Measurements from ENCODE around the gene NFIA. TPM values are rescaled to one million over a fixed set of nuclear protein-coding genes. Genes with fewer than 3 reads are reported as not detected.
"Not testable (repeated sequence)": the region's sequence is repeated elsewhere in the genome, so short reads cannot be mapped to it uniquely, and the experiment has no call there.

NFIA gene
- total and polyA plus RNA-seq, 7 donors = 4.0 to 42.7 (median 30.6) TPM

DNA sequence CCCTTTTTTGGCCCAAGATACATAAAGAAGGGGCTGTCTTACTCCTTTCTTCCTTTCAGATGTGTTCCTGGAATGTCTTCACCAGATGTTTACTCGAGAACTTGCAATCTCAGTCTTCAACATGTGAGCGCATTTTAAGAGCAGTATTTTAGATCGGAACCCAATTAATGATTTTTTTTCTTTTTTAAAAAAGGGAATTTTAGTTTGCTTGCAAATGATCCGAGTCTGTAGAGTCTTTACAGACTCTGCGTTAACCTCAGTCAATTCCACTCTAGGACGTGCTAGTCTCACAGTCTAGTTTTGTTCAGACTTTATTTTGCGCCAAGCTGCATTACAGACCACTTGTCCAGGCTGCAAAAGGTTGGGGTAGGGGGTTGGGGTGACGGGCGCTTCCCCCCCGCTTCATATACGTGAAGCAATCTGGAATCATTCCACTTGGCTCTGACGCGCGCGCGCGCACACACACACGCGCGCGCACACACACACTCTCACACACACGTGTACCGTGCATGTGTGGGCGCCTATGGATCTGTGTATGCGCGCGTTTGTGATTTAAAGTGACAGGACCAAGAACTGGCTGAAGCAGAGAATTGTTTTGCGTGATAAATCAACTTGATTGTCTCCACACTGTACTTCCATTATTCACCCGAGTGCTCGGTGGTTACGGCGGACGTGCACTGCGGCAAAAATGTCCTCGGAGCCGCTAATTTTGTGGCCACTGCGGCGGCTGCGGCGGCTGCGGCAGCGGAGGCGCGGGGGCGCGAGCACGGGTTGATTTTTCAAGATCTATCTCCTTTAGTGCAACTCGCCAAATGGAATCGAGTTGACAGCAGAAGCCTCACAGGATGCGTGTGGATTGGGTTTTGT is 25.6 kb upstream of the NFIA start:
- ATAC-seq = peak; percentile 41 to 59 (median 53)
- Histone ChIP-seq H3K4me3 (peak overlapping the region; percentile 84), H3K27ac (peak overlapping the region; percentile 97), H3K4me1 (peaks cover 30% of the 10 kb centered on the region), H3K9me3 (no peaks in the 10 kb centered on the region), H3K27me3 (ENCODE audit: insufficient read depth in 3 of 3, low read length in 2 of 3) (no peaks in the 10 kb centered on the region), H3K36me3 (ENCODE audit: insufficient read depth in 1 of 2, low read depth in 1 of 2) (no peaks in the 10 kb centered on the region)
- peak; percentile 62 to 77 for DNase-seq
- WGBS, 3 donors = 1 to 3% (median 2%) methylated on average over 50 of the region's 50 CpGs
- intact Hi-C loops (cut with DNase I) = loop anchor here in 1 of 2 donors (2.0 to 10.0 kb wide), 2 partner anchors 190 to 668 kb away; partner anchors contain the start of gene TM2D1
- TF ChIP-seq, protein P1, sequence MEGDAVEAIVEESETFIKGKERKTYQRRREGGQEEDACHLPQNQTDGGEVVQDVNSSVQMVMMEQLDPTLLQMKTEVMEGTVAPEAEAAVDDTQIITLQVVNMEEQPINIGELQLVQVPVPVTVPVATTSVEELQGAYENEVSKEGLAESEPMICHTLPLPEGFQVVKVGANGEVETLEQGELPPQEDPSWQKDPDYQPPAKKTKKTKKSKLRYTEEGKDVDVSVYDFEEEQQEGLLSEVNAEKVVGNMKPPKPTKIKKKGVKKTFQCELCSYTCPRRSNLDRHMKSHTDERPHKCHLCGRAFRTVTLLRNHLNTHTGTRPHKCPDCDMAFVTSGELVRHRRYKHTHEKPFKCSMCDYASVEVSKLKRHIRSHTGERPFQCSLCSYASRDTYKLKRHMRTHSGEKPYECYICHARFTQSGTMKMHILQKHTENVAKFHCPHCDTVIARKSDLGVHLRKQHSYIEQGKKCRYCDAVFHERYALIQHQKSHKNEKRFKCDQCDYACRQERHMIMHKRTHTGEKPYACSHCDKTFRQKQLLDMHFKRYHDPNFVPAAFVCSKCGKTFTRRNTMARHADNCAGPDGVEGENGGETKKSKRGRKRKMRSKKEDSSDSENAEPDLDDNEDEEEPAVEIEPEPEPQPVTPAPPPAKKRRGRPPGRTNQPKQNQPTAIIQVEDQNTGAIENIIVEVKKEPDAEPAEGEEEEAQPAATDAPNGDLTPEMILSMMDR (IDR thresholded peaks at IDR 0.05) = no peak

DNA sequence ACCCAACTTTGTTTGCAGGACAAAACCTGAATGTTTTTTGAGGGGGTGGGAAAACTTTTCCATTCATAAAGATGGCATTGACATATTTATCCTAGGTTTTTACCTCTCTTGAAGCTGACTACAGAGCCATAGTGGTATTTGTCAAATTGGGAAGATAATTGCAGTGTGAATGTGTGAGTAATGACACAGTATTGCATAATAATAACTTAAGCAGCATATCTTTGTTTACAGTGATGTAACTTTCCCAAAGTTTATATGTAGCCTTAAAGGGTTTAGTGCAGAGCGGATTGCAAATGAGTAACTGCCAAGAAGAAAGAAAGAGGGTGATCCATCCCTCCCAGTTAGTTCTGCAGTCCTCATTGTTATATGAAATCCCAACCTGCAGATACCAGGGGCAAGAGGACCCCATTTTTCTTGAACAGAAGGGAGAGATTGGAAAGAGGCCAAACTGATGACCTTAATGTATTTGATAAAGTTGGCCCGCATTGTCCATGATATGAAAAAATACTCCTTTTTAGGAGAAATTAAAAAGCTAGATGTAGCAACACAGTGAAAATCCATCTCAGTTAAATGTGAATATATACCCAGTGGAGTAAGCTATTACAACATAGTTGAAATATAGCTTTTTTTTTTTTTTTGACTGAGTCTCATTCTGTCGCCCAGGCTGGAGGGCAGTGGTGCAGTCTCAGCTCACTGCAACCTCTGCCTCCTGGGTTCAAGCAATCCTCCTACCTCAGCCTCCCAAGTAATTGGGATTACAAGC is 23.7 kb upstream of the NFIA start:
- Histone ChIP-seq H3K4me1 (peaks cover 23% of the 10 kb centered on the region), H3K36me3 (ENCODE audit: insufficient read depth in 1 of 2, low read depth in 1 of 2) (no peaks in the 10 kb centered on the region), H3K9me3 (no peaks in the 10 kb centered on the region), H3K27ac (peak overlapping the region; percentile 97), H3K27me3 (ENCODE audit: insufficient read depth in 3 of 3, low read length in 2 of 3) (no peaks in the 10 kb centered on the region), H3K4me3 (no peak overlapping the region)
- TF ChIP-seq, protein P1 (IDR thresholded peaks at IDR 0.05) = no peak
- WGBS, 3 donors = 94 to 95% (median 95%) methylated on average over 3 of the region's 3 CpGs
- ATAC-seq (no peak), DNase-seq (no peak)
- intact Hi-C loops (cut with DNase I) = loop anchor here in 1 of 2 donors (10.0 kb wide), 1 partner anchor 666 kb away; the partner anchor contains the start of gene TM2D1

- H3K9me3 ChIP-seq; intact Hi-C loops (cut with DNase I); H3K4me1 ChIP-seq; H3K27me3 ChIP-seq (ENCODE audit: insufficient read depth in 3 of 3, low read length in 2 of 3); H3K36me3 ChIP-seq (ENCODE audit: insufficient read depth in 1 of 2, low read depth in 1 of 2); ATAC-seq; DNase-seq; H3K4me3 ChIP-seq; H3K27ac ChIP-seq: not testable (repeated sequence)
- WGBS, 3 donors = 95 to 99% (median 97%) methylated on average over 4 of the region's 4 CpGs
These were observed 20.8 kb upstream of the NFIA start for GRCh38 chr1:61061601-61062000.

DNA sequence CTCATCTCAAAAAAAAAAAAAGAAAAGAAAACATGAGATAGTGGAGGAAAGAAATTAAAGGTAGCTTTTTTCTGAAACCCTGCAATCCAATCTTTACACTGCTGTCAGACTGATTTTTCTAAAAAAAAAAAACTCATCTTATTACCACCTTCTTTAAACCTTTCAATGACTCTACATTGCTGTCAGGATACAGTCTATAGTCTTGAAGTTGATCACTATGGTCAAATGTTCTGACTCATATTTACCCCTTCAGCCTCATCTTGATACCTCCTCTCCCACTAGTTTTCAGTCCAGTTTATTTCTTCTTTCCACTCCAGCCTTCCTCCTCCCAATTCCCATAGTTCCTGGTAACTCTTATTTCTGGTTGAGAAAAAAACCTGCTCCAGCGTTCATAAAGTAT is 17.7 kb upstream of the NFIA start:
- Histone ChIP-seq H3K4me3 (no peak overlapping the region), H3K36me3 (ENCODE audit: insufficient read depth in 1 of 2, low read depth in 1 of 2) (no peaks in the 10 kb centered on the region), H3K4me1 (peaks cover 6% of the 10 kb centered on the region), H3K9me3 (no peaks in the 10 kb centered on the region), H3K27me3 (ENCODE audit: insufficient read depth in 3 of 3, low read length in 2 of 3) (no peaks in the 10 kb centered on the region), H3K27ac (no peak overlapping the region)
- 80 to 83% (median 82%) methylated on average over 1 of the region's 1 CpG for WGBS, 3 donors
- intact Hi-C loops (cut with DNase I) = no loop called here
- DNase-seq = no peak
- no peak for ATAC-seq
- TF ChIP-seq, protein P1 (IDR thresholded peaks at IDR 0.05) = no peak

DNA sequence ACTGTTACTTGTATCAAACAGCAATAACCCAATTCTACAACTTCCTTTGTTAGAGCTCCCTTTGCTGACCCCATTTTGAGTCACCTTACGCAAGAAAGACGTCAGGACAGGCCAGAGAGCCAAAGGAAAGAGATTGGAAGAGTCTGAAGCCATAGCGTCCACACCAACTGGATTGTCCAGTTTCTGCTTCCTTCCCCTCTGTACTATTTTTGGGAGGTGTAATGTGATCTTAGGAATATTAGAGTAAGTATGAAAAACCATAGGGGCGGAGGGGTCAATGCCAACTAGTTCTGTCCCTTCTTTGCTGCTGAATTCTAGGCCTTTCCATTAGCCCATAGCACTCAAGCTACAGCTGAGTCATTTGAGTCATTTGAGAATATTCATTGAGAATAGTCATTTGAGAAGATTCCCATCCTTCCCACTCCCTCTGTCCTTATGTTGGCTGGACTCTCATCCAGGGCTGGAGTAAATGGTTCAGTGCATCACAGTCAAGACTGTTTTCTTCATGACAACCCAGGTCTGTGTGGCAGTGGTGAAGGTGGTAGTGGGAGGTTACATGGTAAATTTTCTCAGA is 14.8 kb upstream of the NFIA start:
- intact Hi-C loops (cut with DNase I) = no loop called here
- WGBS, 3 donors = 45 to 83% (median 52%) methylated on average over 4 of the region's 4 CpGs
- peak in 2 of 4 donors; percentile 19 to 39 for ATAC-seq

More for the DNA sequence above, 14.8 kb upstream of the NFIA start:
- Histone ChIP-seq H3K4me3 (no peak overlapping the region), H3K27ac (peak overlapping the region; percentile 14), H3K27me3 (ENCODE audit: insufficient read depth in 3 of 3, low read length in 2 of 3) (no peaks in the 10 kb centered on the region), H3K4me1 (peaks cover 6% of the 10 kb centered on the region), H3K9me3 (no peaks in the 10 kb centered on the region), H3K36me3 (ENCODE audit: insufficient read depth in 1 of 2, low read depth in 1 of 2) (no peaks in the 10 kb centered on the region)
- TF ChIP-seq, protein P1 (IDR thresholded peaks at IDR 0.05) = no peak
- no peak for DNase-seq

Measured in psoas muscle (tissue), 8 donors.